ENCODE results near the gene UNK.

DNA sequence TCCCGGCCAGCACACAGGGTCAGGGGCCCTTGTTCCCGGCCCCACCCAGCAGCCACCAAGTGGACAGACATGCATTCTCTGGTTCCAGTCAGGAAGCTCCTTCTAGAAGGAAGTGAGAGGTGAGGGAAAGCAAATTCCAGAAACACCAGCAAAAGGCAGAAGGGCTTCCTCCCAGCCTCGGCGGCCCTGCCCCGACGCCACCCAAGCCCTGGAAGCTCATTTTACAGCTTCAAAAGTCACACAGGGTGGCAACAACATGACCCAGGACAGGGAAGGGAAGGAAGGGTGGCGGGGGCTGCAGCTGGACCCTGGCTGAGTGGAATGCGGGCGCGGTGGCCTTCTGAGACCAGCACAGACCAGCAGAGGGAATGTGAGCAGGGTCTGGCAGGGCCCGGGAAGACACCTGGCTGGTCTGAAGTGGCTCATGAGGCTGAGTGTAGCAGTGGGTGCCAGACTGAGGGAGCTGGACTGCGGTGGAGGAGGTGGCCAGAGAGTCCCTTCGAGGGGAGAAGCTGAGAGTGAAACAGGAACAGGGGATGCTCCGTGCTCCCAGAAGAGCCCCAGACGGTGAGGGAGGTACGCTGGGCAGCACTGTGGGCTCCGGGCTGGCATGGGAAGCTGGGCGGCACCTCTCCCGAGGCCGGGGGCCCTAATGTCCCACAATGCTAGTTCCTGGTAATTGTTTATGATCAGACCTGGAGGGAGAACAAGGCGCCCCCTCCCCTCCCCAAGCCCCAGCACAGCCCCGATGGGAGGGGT lies 61.5 kb downstream of the UNK start:
- TF ChIP-seq, protein P1, sequence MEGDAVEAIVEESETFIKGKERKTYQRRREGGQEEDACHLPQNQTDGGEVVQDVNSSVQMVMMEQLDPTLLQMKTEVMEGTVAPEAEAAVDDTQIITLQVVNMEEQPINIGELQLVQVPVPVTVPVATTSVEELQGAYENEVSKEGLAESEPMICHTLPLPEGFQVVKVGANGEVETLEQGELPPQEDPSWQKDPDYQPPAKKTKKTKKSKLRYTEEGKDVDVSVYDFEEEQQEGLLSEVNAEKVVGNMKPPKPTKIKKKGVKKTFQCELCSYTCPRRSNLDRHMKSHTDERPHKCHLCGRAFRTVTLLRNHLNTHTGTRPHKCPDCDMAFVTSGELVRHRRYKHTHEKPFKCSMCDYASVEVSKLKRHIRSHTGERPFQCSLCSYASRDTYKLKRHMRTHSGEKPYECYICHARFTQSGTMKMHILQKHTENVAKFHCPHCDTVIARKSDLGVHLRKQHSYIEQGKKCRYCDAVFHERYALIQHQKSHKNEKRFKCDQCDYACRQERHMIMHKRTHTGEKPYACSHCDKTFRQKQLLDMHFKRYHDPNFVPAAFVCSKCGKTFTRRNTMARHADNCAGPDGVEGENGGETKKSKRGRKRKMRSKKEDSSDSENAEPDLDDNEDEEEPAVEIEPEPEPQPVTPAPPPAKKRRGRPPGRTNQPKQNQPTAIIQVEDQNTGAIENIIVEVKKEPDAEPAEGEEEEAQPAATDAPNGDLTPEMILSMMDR (IDR thresholded peaks at IDR 0.05): no peak
- no peak for TF ChIP-seq EZH2 (IDR thresholded peaks at IDR 0.05; ENCODE audit: borderline replicate concordance, insufficient read depth, low read depth, low read length, poor library complexity, severe bottlenecking)

Measured in B cell (primary cell).